Measurements from ENCODE around the gene TAF7L. TPM values are rescaled to one million over a fixed set of nuclear protein-coding genes. Genes with fewer than 3 reads are reported as not detected.

The TAF7L gene
- total and polyA plus RNA-seq, 2 experiments from 2014 or later: 0.27 TPM; not detected in 1

DNA sequence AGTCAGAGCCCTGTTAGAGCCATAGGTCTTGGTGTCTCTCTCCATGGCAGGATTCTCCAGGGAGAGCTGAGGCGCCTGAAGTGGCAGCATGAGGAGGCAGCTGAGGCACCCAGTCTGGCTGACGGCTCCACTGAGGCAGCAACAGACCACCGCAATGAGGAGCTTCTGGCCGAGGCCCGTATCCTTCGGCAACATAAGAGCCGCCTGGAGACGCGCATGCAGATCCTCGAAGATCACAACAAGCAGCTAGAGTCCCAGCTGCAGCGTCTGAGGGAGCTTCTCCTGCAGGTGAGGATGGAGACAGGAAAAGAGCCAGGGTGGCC is 32.9 kb downstream of the TAF7L start:
- H3K27me3 ChIP-seq: no peaks in the 10 kb centered on the region
- H3K4me3 ChIP-seq: no peak overlapping the region
- H3K9me3 ChIP-seq (ENCODE audit: low read depth): no peaks in the 10 kb centered on the region
- no peaks in the 10 kb centered on the region for H3K4me1 ChIP-seq (ENCODE audit: low read depth)
- H3K36me3 ChIP-seq: no peaks in the 10 kb centered on the region
- DNase-seq (ENCODE audit: low read depth in 1 of 2, low spot score in 1 of 2): no peak
- TF ChIP-seq, protein P1, sequence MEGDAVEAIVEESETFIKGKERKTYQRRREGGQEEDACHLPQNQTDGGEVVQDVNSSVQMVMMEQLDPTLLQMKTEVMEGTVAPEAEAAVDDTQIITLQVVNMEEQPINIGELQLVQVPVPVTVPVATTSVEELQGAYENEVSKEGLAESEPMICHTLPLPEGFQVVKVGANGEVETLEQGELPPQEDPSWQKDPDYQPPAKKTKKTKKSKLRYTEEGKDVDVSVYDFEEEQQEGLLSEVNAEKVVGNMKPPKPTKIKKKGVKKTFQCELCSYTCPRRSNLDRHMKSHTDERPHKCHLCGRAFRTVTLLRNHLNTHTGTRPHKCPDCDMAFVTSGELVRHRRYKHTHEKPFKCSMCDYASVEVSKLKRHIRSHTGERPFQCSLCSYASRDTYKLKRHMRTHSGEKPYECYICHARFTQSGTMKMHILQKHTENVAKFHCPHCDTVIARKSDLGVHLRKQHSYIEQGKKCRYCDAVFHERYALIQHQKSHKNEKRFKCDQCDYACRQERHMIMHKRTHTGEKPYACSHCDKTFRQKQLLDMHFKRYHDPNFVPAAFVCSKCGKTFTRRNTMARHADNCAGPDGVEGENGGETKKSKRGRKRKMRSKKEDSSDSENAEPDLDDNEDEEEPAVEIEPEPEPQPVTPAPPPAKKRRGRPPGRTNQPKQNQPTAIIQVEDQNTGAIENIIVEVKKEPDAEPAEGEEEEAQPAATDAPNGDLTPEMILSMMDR (IDR thresholded peaks at IDR 0.05; ENCODE audit: low read depth, low read length): no peak
- H3K27ac ChIP-seq: no peak overlapping the region

DNA sequence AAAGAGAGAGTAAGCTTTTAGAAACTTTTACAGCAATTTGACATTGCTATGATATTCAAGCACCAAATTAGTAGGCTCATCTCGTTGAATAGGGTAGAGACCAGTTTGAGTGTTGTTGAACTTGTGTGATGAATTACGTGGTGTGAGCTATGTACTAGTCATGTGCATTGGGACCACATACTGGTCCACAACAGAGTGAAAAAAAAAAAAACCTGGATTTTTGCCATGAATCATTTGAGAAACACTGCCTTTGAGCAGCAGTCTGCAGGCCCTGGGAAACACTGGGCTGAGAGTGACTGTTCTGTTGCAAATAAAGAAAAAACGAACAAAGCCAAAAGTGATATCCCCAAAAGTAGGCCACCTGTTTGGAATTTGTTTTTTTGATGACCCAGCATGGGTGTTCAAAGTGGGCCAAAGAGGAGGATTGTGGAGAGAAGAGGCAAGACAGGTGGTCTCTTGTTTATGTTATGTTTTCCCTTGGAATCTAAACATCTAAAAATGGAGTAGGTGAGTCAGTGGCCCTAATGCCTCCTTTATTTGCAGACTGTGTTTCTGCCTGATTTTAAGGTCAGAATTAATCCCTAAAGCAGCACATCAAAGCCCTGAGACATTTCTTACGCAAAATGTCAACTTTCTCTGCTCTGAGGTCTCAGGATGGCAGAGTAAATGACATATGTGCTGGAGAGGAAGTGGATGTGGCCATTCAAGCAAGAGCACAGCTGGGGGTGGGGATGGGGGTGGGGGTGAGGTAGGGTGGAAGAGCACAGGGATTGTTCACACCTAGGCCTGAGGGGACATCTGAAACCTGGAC is 33.5 kb downstream of the TAF7L start:
- Histone ChIP-seq H3K27ac (no peak overlapping the region), H3K27me3 (no peaks in the 10 kb centered on the region), H3K4me1 (ENCODE audit: low read depth) (no peaks in the 10 kb centered on the region), H3K36me3 (no peaks in the 10 kb centered on the region), H3K4me3 (no peak overlapping the region), H3K9me3 (ENCODE audit: low read depth) (no peaks in the 10 kb centered on the region)
- peak in 1 of 2 donors; percentile 1 for DNase-seq (ENCODE audit: low read depth in 1 of 2, low spot score in 1 of 2)
- TF ChIP-seq, protein P1 (IDR thresholded peaks at IDR 0.05; ENCODE audit: low read depth, low read length): no peak

DNA sequence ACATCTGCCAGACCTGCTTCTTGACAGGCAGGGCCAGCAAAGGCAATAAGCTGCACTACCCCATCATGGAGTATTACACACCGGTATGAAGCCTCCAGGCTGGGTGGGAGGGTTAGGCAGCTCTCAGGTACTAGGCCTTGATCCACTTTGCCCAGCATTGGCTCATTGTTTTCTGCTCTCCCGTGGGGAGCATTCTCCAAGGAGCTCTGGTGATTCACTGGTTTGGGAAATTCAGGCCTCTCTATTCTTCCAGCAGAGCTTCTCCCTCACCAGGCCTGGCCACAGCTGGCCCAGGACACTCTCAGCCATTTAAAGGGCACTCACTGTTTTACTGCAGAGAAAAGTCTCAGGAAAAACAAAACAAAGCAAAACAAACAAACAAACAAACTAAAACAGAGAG is 38.5 kb downstream of the TAF7L start:
- H3K27ac ChIP-seq: no peak overlapping the region
- H3K4me1 ChIP-seq (ENCODE audit: low read depth): no peaks in the 10 kb centered on the region
- no peaks in the 10 kb centered on the region for H3K9me3 ChIP-seq (ENCODE audit: low read depth)
- TF ChIP-seq, protein P1 (IDR thresholded peaks at IDR 0.05; ENCODE audit: low read depth, low read length): no peak
- peak in 1 of 2 donors; percentile 14 for DNase-seq (ENCODE audit: low read depth in 1 of 2, low spot score in 1 of 2)
- H3K4me3 ChIP-seq: no peak overlapping the region
- no peaks in the 10 kb centered on the region for H3K27me3 ChIP-seq
- no peaks in the 10 kb centered on the region for H3K36me3 ChIP-seq

DNA sequence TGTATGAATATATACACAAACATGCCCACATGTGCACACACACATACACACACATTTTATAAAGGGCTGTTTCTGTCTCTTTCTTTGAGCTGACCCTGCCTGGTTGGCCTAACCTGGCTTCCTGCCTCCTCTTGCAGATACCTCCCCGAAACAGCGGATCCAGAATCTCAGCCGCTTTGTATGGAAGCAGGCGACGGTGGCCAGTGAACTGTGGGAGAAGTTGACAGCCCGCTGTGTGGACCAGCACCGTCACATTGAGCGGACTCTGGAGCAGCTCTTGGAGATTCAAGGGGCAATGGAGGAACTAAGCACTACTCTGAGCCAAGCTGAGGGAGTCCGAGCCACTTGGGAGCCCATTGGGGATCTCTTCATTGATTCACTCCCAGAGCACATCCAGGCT is 49.6 kb downstream of the TAF7L start:
- Histone ChIP-seq H3K9me3 (ENCODE audit: low read depth) (no peaks in the 10 kb centered on the region), H3K27me3 (no peaks in the 10 kb centered on the region), H3K4me1 (ENCODE audit: low read depth) (no peaks in the 10 kb centered on the region), H3K36me3 (no peaks in the 10 kb centered on the region), H3K4me3 (no peak overlapping the region), H3K27ac (no peak overlapping the region)
- no peak for DNase-seq (ENCODE audit: low read depth in 1 of 2, low spot score in 1 of 2)
- TF ChIP-seq, protein P1 (IDR thresholded peaks at IDR 0.05; ENCODE audit: low read depth, low read length): no peak

DNA sequence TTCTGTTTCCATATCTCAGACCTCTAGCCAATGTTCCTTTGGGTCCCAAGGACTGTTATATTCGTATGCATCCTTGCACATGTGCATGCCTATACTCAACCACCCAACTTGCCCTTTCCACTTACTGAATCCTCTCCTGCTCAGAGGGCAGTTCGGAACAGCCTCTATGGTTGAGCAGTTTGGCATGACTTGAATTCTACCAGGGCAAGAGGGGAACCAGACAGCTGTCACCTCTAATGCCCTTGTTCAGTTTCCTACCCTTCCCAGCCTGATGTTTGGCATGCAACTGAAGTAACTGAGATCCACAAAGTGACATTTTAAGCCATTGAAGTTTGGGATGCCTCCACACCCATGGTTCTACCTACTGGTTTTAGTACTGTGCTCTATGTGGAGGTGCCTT is 54.1 kb downstream of the TAF7L start:
- no peaks in the 10 kb centered on the region for H3K27me3 ChIP-seq
- no peak for DNase-seq (ENCODE audit: low read depth in 1 of 2, low spot score in 1 of 2)
- no peaks in the 10 kb centered on the region for H3K4me1 ChIP-seq (ENCODE audit: low read depth)
- no peaks in the 10 kb centered on the region for H3K36me3 ChIP-seq
- no peaks in the 10 kb centered on the region for H3K9me3 ChIP-seq (ENCODE audit: low read depth)
- TF ChIP-seq, protein P1 (IDR thresholded peaks at IDR 0.05; ENCODE audit: low read depth, low read length): no peak
- no peak overlapping the region for H3K4me3 ChIP-seq
- H3K27ac ChIP-seq: no peak overlapping the region

Data from cardiac muscle cell (in vitro differentiated cells and primary cell).